ENCODE results near the gene DGKD.

Gene DGKD

GRCh38 chr2:233430081-233430480 is 75.8 kb downstream of the DGKD start:
- no peaks in the 10 kb centered on the region for H3K4me1 ChIP-seq
- TF ChIP-seq, protein P1, sequence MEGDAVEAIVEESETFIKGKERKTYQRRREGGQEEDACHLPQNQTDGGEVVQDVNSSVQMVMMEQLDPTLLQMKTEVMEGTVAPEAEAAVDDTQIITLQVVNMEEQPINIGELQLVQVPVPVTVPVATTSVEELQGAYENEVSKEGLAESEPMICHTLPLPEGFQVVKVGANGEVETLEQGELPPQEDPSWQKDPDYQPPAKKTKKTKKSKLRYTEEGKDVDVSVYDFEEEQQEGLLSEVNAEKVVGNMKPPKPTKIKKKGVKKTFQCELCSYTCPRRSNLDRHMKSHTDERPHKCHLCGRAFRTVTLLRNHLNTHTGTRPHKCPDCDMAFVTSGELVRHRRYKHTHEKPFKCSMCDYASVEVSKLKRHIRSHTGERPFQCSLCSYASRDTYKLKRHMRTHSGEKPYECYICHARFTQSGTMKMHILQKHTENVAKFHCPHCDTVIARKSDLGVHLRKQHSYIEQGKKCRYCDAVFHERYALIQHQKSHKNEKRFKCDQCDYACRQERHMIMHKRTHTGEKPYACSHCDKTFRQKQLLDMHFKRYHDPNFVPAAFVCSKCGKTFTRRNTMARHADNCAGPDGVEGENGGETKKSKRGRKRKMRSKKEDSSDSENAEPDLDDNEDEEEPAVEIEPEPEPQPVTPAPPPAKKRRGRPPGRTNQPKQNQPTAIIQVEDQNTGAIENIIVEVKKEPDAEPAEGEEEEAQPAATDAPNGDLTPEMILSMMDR (IDR thresholded peaks at IDR 0.05; ENCODE audit: low read depth, low read length): no peak
- no peak overlapping the region for H3K4me3 ChIP-seq (ENCODE audit: low read depth, low read length)
- no peaks in the 10 kb centered on the region for H3K36me3 ChIP-seq
- no peaks in the 10 kb centered on the region for H3K27me3 ChIP-seq
- H3K9me3 ChIP-seq: 0 out of 2 replicates have a peak, but pooled peaks cover 2% of the 10 kb centered on the region
- no peak for DNase-seq

DNA sequence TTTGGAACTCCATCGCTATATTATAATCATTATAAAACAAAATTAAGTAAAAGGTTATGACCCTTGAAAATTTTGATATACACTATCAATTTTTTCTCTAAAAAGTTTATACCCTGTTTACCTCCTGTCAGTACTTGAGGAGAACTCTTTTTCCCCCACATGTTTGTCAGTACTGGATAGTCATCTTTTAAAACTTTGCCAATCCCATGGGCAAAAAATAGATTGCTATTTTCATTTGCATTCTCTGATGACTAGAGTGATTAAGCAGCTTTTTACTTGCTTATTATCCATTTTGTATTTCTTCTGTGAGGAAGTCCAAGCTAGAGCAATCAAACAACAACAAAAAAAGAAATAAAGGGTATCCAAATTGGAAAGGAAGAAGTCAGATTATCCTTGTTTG is 76.4 kb downstream of the DGKD start:
- TF ChIP-seq, protein P1 (IDR thresholded peaks at IDR 0.05; ENCODE audit: low read depth, low read length): no peak
- Histone ChIP-seq H3K27me3 (no peaks in the 10 kb centered on the region), H3K4me1 (no peaks in the 10 kb centered on the region), H3K9me3 (0 out of 2 replicates have a peak, but pooled peaks cover 2% of the 10 kb centered on the region), H3K4me3 (ENCODE audit: low read depth, low read length) (no peak overlapping the region), H3K36me3 (0 out of 2 replicates have a peak, but pooled peaks cover under 1% of the 10 kb centered on the region)
- DNase-seq: no peak

GRCh38 chr2:233433029-233433428 is 78.7 kb downstream of the DGKD start:
- H3K27me3 ChIP-seq: no peaks in the 10 kb centered on the region
- TF ChIP-seq, protein P1 (IDR thresholded peaks at IDR 0.05; ENCODE audit: low read depth, low read length): no peak
- 0 out of 2 replicates have a peak, but pooled peaks cover 2% of the 10 kb centered on the region for H3K9me3 ChIP-seq
- DNase-seq: no peak
- H3K4me1 ChIP-seq: no peaks in the 10 kb centered on the region
- peaks cover 7% of the 10 kb centered on the region; the same call in 1 of the 2 replicates for H3K36me3 ChIP-seq
- no peak overlapping the region for H3K4me3 ChIP-seq (ENCODE audit: low read depth, low read length)

DNA sequence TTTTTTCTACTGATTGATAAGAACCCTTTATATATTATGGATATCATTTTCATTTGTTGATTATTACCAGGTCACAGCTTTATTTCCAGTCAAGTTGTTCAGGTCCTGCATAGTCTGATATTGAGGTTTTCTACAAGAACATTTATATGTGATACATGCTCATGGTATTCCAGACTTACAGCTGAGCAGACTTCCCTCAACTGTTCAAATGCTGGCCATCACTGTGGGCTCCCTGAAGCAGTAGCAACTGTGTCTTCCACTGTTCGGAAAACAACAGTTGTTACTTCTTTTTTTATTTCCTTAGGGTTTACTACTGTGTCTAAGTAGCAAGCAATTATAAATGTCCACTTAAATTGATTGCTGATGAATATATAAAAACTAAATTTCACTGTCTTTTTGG is 79.5 kb downstream of the DGKD start:
- Histone ChIP-seq H3K27me3 (no peaks in the 10 kb centered on the region), H3K4me1 (no peaks in the 10 kb centered on the region), H3K4me3 (ENCODE audit: low read depth, low read length) (no peak overlapping the region), H3K9me3 (0 out of 2 replicates have a peak, but pooled peaks cover 2% of the 10 kb centered on the region), H3K36me3 (peaks cover 7% of the 10 kb centered on the region; the same call in 1 of the 2 replicates)
- TF ChIP-seq, protein P1 (IDR thresholded peaks at IDR 0.05; ENCODE audit: low read depth, low read length): no peak
- DNase-seq: no peak

GRCh38 chr2:233434666-233435330 is 80.5 kb downstream of the DGKD start:
- Histone ChIP-seq H3K9me3 (0 out of 2 replicates have a peak, but pooled peaks cover 2% of the 10 kb centered on the region), H3K4me3 (ENCODE audit: low read depth, low read length) (no peak overlapping the region), H3K4me1 (no peaks in the 10 kb centered on the region), H3K36me3 (peaks cover 7% of the 10 kb centered on the region), H3K27me3 (no peaks in the 10 kb centered on the region)
- TF ChIP-seq, protein P1 (IDR thresholded peaks at IDR 0.05; ENCODE audit: low read depth, low read length): no peak
- no peak for DNase-seq
